GM21381 (cell line): ENCODE data around the gene OR5M11.
"Not testable (repeated sequence)": the region's sequence is repeated elsewhere in the genome, so short reads cannot be mapped to it uniquely, and the experiment has no call there.

Experiments
- ATAC-seq: cut with Tn5 transposase; IDR thresholded peaks from one replicate; pipeline ENCODE4 v1.9.1; 2021; ENCODE audit warnings: mild to moderate bottlenecking, moderate library complexity; ENCODE audit not compliant: unreplicated experiment

Gene OR5M11

GRCh38 chr11:56543157-56543556 lies at the start of gene OR5M11:
TSS of gene OR5M11 (minus strand) at chr11:56543257. CDS start at chr11:56543257, 0 bp downstream.
- ATAC-seq: no peak

- ATAC-seq: not testable (repeated sequence)
Observed at GRCh38 chr11:56592088-56592717, 49.1 kb upstream of the OR5M11 start.

- no peak for ATAC-seq
Observed at GRCh38 chr11:56577621-56578020, 34.6 kb upstream of the OR5M11 start, which contains the start of gene OR5M10. TSS of gene OR5M10 (minus strand) at chr11:56577721. CDS start at chr11:56577721, 0 bp downstream.

GRCh38 chr11:56558574-56558973 lies 15.5 kb upstream of the OR5M11 start:
- no peak for ATAC-seq

GRCh38 chr11:56554691-56555090 lies 11.6 kb upstream of the OR5M11 start:
- not testable (repeated sequence) for ATAC-seq

- ATAC-seq: no peak
Observed at GRCh38 chr11:56545531-56545930, 2.5 kb upstream of the OR5M11 start.

GRCh38 chr11:56543739-56544138 lies 682 bp upstream of the OR5M11 start:
- ATAC-seq: no peak

GRCh38 chr11:56533054-56533740 lies 9.9 kb downstream of the OR5M11 start:
- no peak for ATAC-seq

- no peak for ATAC-seq
Observed at GRCh38 chr11:56531856-56532255, 11.2 kb downstream of the OR5M11 start.

GRCh38 chr11:56522008-56522407 lies 21.0 kb downstream of the OR5M11 start:
- ATAC-seq: no peak

- ATAC-seq: no peak
Observed at GRCh38 chr11:56513280-56513679, 29.8 kb downstream of the OR5M11 start.

GRCh38 chr11:56509439-56509838 lies 33.6 kb downstream of the OR5M11 start:
- ATAC-seq: no peak

GRCh38 chr11:56497010-56497409 lies 46.0 kb downstream of the OR5M11 start:
- no peak for ATAC-seq

GRCh38 chr11:56495117-56495516 lies 47.9 kb downstream of the OR5M11 start:
- ATAC-seq: no peak
